Transverse colon (tissue), 4 donors: ENCODE data around the gene PDLIM1.

ENCODE experiments used
- CTCF ChIP-seq, 5 experiments: fragments of 200-600 bp in 3 of 5; fragments of 450-650 bp in 2 of 5; sonication (generic) in 3 of 5; IDR thresholded peaks; 1 replicate in 2 of 5; 2 replicates in 3 of 5; pipeline ENCODE4 v1.5.1; 2016 to 2017; ENCODE audit warnings: antibody characterized with exemption in 5 of 5, inconsistent platforms in 3 of 5, mild to moderate bottlenecking in 2 of 5, moderate library complexity in 1 of 5
- EP300 ChIP-seq: sonication (generic); formaldehyde crosslinking; IDR thresholded peaks from one replicate; pipeline ENCODE4 v1.6.1; 2017; ENCODE audit warnings: antibody characterized with exemption, low read depth
- POLR2A ChIP-seq: fragments of 450-650 bp; IDR thresholded peaks from one replicate; pipeline ENCODE4 v1.6.1; 2016; ENCODE audit warnings: antibody characterized with exemption, mild to moderate bottlenecking, moderate library complexity
- POLR2AphosphoS5 ChIP-seq, 3 donors: sonication (generic); formaldehyde crosslinking; IDR thresholded peaks; one replicate each; pipeline ENCODE4 v1.6.1; 2016; ENCODE audit warnings: antibody characterized with exemption in 3 of 3

- no peak for TF ChIP-seq CTCF (IDR thresholded peaks at IDR 0.05)
- no peak for TF ChIP-seq POLR2A
- no peak for TF ChIP-seq POLR2AphosphoS5 (IDR thresholded peaks at IDR 0.05)
- no peak for TF ChIP-seq EP300
These were observed 27.9 kb downstream of the PDLIM1 start for GRCh38 chr10:95262763-95263518.
